Endothelial cell of umbilical vein (primary cell): ENCODE results near the gene KLK2.

Experiments
- EZH2 ChIP-seq: IDR thresholded peaks from 2 replicates; pipeline ENCODE4 v1.6.1; 2012; ENCODE audit warnings: borderline replicate concordance, low read depth, mild to moderate bottlenecking, moderate library complexity, low read length, inconsistent platforms; ENCODE audit not compliant: severe bottlenecking
- FOS ChIP-seq: IDR thresholded peaks from 2 replicates; pipeline ENCODE4 v1.6.1; 2011; ENCODE audit warnings: mild to moderate bottlenecking, low read length, moderate library complexity, borderline replicate concordance; ENCODE audit not compliant: insufficient read depth
- JUN ChIP-seq: IDR thresholded peaks from 2 replicates; pipeline ENCODE4 v1.6.1; 2011; ENCODE audit warnings: borderline replicate concordance, low read depth; ENCODE audit not compliant: insufficient read length, insufficient read depth
- POLR2A ChIP-seq: IDR thresholded peaks from 2 replicates; pipeline ENCODE4 v1.6.1; 2012; ENCODE audit warnings: low read depth, mild to moderate bottlenecking, control low read depth, low read length
- POLR2AphosphoS5 ChIP-seq: IDR thresholded peaks from 2 replicates; pipeline ENCODE4 v1.6.1; 2012; ENCODE audit warnings: low read depth, mild to moderate bottlenecking, control low read depth, low read length, moderate library complexity; ENCODE audit not compliant: insufficient read depth
- TF ChIP-seq, protein P1 (sequence below), 2 donors: IDR thresholded peaks; 1 replicate in 1 of 2; 2 replicates in 1 of 2; pipeline ENCODE4 v1.5.1; 2011; ENCODE audit warnings: low read length in 2 of 2, mild to moderate bottlenecking in 2 of 2, moderate library complexity in 2 of 2, control low read depth in 1 of 2, inconsistent platforms in 1 of 2, low read depth in 1 of 2; ENCODE audit not compliant: insufficient read depth in 1 of 2; ENCODE audit errors: extremely low read depth in 1 of 2
- TF ChIP-seq, protein P2 (sequence below): IDR thresholded peaks from 2 replicates; pipeline ENCODE4 v1.6.1; 2011; ENCODE audit not compliant: insufficient read depth, insufficient read length

DNA sequence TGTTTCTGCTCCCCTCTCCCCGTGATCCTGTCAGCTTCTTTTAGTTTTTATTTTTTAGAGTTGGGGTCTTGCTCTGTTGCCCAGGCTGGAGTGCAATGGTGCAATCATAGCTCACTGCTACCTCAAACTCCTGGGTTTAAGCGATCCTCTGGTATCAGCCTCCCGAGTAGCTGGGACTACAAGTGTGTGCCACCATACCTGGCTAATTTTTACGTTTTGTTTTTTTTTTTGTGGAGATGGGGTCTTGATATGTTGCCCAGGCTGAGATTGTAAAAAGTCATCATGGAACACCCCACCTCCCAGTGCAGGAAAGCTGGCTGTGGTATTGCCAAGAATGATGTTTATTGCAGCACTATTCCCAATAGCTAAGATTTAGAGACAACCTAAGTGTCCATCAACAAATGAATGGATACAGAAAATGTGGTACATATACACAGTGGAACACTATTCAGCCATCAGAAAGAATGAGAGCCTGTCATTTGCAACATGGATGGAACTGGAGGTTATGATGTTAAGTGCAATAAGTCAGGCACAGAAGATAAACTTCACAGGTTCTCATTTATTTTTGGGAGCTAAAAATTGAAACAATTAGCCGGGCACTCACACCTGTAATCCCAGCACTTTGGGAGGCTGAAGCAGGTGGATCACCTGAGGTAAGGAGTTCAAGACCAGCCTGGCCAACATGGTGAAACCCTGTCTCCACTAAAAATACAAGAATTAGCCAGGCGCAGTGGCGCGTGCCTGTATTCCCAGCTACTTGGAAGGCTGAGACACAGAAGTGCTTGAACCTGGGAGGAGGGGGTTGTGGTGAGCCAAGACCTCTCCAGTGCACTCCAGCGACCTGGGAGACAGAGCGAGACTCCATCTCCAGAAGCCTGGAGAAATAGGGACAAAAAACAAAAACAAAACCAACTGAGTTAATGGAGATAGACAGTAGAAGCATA lies 33.3 kb upstream of the KLK2 start:
- TF ChIP-seq EZH2 (no peak), POLR2AphosphoS5 (no peak), POLR2A (no peak), JUN (no peak), FOS (no peak)
- TF ChIP-seq, protein P1, sequence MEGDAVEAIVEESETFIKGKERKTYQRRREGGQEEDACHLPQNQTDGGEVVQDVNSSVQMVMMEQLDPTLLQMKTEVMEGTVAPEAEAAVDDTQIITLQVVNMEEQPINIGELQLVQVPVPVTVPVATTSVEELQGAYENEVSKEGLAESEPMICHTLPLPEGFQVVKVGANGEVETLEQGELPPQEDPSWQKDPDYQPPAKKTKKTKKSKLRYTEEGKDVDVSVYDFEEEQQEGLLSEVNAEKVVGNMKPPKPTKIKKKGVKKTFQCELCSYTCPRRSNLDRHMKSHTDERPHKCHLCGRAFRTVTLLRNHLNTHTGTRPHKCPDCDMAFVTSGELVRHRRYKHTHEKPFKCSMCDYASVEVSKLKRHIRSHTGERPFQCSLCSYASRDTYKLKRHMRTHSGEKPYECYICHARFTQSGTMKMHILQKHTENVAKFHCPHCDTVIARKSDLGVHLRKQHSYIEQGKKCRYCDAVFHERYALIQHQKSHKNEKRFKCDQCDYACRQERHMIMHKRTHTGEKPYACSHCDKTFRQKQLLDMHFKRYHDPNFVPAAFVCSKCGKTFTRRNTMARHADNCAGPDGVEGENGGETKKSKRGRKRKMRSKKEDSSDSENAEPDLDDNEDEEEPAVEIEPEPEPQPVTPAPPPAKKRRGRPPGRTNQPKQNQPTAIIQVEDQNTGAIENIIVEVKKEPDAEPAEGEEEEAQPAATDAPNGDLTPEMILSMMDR (IDR thresholded peaks at IDR 0.05; ENCODE audit: extremely low read depth in 1 of 2, insufficient read depth in 1 of 2, low read depth in 1 of 2, low read length in 2 of 2), result no peak
- TF ChIP-seq, protein P2, sequence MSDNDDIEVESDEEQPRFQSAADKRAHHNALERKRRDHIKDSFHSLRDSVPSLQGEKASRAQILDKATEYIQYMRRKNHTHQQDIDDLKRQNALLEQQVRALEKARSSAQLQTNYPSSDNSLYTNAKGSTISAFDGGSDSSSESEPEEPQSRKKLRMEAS, result no peak
